Ovary (tissue), 9 donors: ENCODE data around the gene ZNF280B. TPM values are rescaled to one million over a fixed set of nuclear protein-coding genes. Genes with fewer than 3 reads are reported as not detected.
"Not testable (repeated sequence)": the region's sequence is repeated elsewhere in the genome, so short reads cannot be mapped to it uniquely, and the experiment has no call there.

ENCODE experiments used
- DNase-seq, 5 donors: peaks; one replicate each; pipeline ENCODE4 v3.0.0-alpha.2; 2019 to 2020
- H3K27ac ChIP-seq, 2 donors: fragments of 200-600 bp; one replicate each; pipeline versions ENCODE4 v1.5.1 to v1.8.0; 2019 to 2022
- H3K27me3 ChIP-seq: fragments of 200-600 bp; one replicate; pipeline ENCODE4 v1.8.0; 2022
- H3K36me3 ChIP-seq: fragments of 200-600 bp; sonication (generic); one replicate; pipeline ENCODE4 v1.5.1; 2019
- H3K4me1 ChIP-seq: one replicate; pipeline ENCODE4 v1.8.1; 2013; ENCODE audit warnings: mild to moderate bottlenecking, moderate library complexity; ENCODE audit not compliant: insufficient read depth
- H3K4me3 ChIP-seq: fragments of 200-600 bp; sonication (generic); one replicate; pipeline ENCODE4 v1.5.1; 2017
- H3K9me3 ChIP-seq, 2 donors: fragments of 200-600 bp in 1 of 2; sonication (generic) in 1 of 2; one replicate each; pipeline versions ENCODE4 v1.5.1 to v1.8.1; 2013 to 2019; ENCODE audit warnings: mild to moderate bottlenecking in 1 of 2, moderate library complexity in 1 of 2
- CTCF ChIP-seq, 3 donors: fragments of 450-650 bp in 2 of 3; fragments of 200-600 bp in 1 of 3; IDR thresholded peaks; one replicate each; pipeline versions ENCODE4 v1.5.1 to v1.8.0; 2016 to 2022; ENCODE audit warnings: antibody characterized with exemption in 3 of 3, mild to moderate bottlenecking in 1 of 3
- EP300 ChIP-seq: sonication (generic); formaldehyde crosslinking; IDR thresholded peaks from one replicate; pipeline ENCODE4 v1.6.1; 2017; ENCODE audit warnings: antibody characterized with exemption
- POLR2A ChIP-seq: fragments of 450-650 bp; IDR thresholded peaks from one replicate; pipeline ENCODE4 v1.6.1; 2017; ENCODE audit warnings: antibody characterized with exemption, mild to moderate bottlenecking, moderate library complexity
- whole genome bisulfite sequencing, 3 donors: extraction: QIAGEN DNeasy Blood & Tissue Kit in 1 of 3; methylation state at CpG; one replicate each; pipeline versions ENCODE4 v1.1.5 to v1.1.7; 2013 to 2017; 5-methylcytosine and 5-hydroxymethylcytosine counted together
- intact Hi-C, 4 donors: fragments of 100-400 bp; cut with DNase I; formaldehyde crosslinking; loops; one replicate each; pipeline versions ENCODE4 v1.11.0 to v1.15.1; 2022 to 2023
- polyA plus RNA-seq, 2 donors: library from polyadenylated mRNA; stranded (reverse); fragments of 200-250 nt in 1 of 2; fragments of 350-450 nt in 1 of 2; fragmentation: Illumina TruSeq in 1 of 2; extraction: RNeasy Lipid Tissue Mini Kit (QIAGEN cat#74804) in 1 of 2; gene quantifications; one replicate each; pipeline ENCODE4 v1.2.3, GENCODE V29; 2013 to 2014
- total RNA-seq, 7 donors: library from RNA; depleted of rRNA in 2 of 7; stranded (reverse); fragments of >200 nt in 2 of 7; fragmentation: NEBNext Ultra II Directional in 3 of 7; extraction: Animal tissue kit (Norgen Biotek cat#: 25700) in 3 of 7; gene quantifications; one replicate each; pipeline versions ENCODE4 v1.1.0 to v1.2.4, GENCODE V29; 2016 to 2023
- donor health status: DM: no; HTN: no; CAD: no; lungs with moderate emphysema.
- donor health status: DM: no; HTN: no; CAD: no.
- donor health status: Bipolar disorder and iron deficiency.
- donor health status: DM: yes; HTN: yes; CAD: no.
- donor health status: DM: no; HTN: no; CAD: no.
- donor health status: DM: yes; HTN: yes; CAD: no.

Gene ZNF280B
- total and polyA plus RNA-seq, 9 donors, result 0.72 to 4.0 (median 2.3) TPM

GRCh38 chr22:22442928-22443709, 65.4 kb downstream of the ZNF280B start:
- Histone ChIP-seq H3K27me3 (no peaks in the 10 kb centered on the region), H3K36me3 (no peaks in the 10 kb centered on the region), H3K4me1 (no peaks in the 10 kb centered on the region), H3K9me3 (no peaks in the 10 kb centered on the region), H3K27ac (no peak overlapping the region), H3K4me3 (no peak overlapping the region)
- 81 to 85% (median 81%) methylated on average over 7 of the region's 7 CpGs for WGBS, 3 donors
- no peak for DNase-seq
- TF ChIP-seq EP300 (no peak), CTCF (IDR thresholded peaks at IDR 0.05) (no peak), POLR2A (no peak)
- intact Hi-C loops, result no loop called here

- H3K4me3 ChIP-seq, intact Hi-C loops, H3K27ac ChIP-seq, DNase-seq, H3K9me3 ChIP-seq, H3K36me3 ChIP-seq, H3K4me1 ChIP-seq, H3K27me3 ChIP-seq: not testable (repeated sequence)
- WGBS, 3 donors, result 86 to 93% (median 88%) methylated on average over 12 to 28 of the region's 28 CpGs
Observed at GRCh38 chr22:22441626-22442025, 66.9 kb downstream of the ZNF280B start.

GRCh38 chr22:22440188-22440587, 68.4 kb downstream of the ZNF280B start:
- intact Hi-C loops, result no loop called here
- Histone ChIP-seq H3K4me3 (no peak overlapping the region), H3K9me3 (no peaks in the 10 kb centered on the region), H3K36me3 (no peaks in the 10 kb centered on the region), H3K4me1 (no peaks in the 10 kb centered on the region), H3K27ac (no peak overlapping the region), H3K27me3 (no peaks in the 10 kb centered on the region)
- 88 to 100% (median 96%) methylated on average over 1 of the region's 1 CpG for WGBS, 3 donors
- DNase-seq, result no peak
- TF ChIP-seq POLR2A (no peak), EP300 (no peak), CTCF (IDR thresholded peaks at IDR 0.05) (no peak)

Other genes starting within 250 kb of the ZNF280B start
- under 1 TPM in 1 of 7 donors, not detected in 6; 0.10 TPM for gene ZNF280A, start 11.5 kb upstream of the ZNF280B start, total RNA-seq
- under 1 TPM in 1 of 2 donors, not detected in 1; 0.17 TPM for gene ZNF280A, start 11.5 kb upstream of the ZNF280B start, polyA plus RNA-seq
- gene PRAME, start 50.5 kb upstream of the ZNF280B start, total RNA-seq, result 1 to 10 TPM; 1.3 to 8.5 (median 2.5) TPM
- gene PRAME, start 50.5 kb upstream of the ZNF280B start, polyA plus RNA-seq, result 10 to 100 TPM in 1 of 2 donors, 1 to 10 TPM in 1; 8.7 to 18.0 TPM
- gene GGTLC2, start 135.9 kb upstream of the ZNF280B start, total RNA-seq, result not detected
- gene GGTLC2, start 135.9 kb upstream of the ZNF280B start, polyA plus RNA-seq, result not detected